ENCODE data around the gene PLEKHB2.
"Not testable (repeated sequence)": the region's sequence is repeated elsewhere in the genome, so short reads cannot be mapped to it uniquely, and the experiment has no call there.

Gene PLEKHB2

DNA sequence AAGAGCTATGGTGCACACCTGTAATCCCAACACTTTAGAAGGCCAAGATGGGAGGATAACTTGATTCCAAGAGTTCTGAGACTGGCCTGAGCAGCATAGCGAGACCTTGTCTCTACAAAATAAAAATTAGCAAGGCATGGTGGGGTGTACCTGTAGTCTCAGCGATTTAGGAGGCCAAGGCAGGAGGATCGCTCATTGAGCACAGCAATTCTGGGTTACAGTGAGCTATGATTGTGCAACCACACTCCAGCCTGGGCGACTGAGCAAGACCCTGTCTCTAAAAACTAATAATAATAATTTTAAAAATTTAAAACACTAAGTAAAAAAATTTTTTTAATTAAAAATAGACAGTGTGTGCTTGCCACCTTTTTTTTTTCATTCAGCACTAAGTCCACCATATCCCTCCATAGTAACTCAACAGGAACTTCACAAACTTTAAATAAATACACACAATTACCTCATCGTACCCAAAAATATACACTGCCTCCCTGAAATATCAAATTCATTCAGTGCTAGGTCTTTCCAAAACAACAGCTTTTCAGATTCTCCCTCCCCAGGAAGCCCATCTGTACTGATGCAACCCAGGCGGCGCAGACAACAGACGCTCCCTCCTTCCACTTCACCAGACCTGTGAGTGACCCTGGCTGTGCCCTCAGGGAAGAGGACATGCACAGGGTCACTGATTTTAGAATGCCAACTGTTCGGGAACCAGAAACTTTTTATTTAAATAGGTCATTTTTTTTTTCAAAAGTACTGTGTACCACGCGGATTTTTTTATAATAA, 41.4 kb upstream of the PLEKHB2 start:
- in situ Hi-C loops (cut with HindIII; ENCODE audit: low sequenced_read_pairs): no loop called here
- no peak for TF ChIP-seq CTCF (IDR thresholded peaks at IDR 0.05; ENCODE audit: low read depth, low read length, missing control alignments)
- DNase-seq (ENCODE audit: low read depth): no peak
- H3K4me3 ChIP-seq (ENCODE audit: low read depth, low read length): no peak overlapping the region

DNA sequence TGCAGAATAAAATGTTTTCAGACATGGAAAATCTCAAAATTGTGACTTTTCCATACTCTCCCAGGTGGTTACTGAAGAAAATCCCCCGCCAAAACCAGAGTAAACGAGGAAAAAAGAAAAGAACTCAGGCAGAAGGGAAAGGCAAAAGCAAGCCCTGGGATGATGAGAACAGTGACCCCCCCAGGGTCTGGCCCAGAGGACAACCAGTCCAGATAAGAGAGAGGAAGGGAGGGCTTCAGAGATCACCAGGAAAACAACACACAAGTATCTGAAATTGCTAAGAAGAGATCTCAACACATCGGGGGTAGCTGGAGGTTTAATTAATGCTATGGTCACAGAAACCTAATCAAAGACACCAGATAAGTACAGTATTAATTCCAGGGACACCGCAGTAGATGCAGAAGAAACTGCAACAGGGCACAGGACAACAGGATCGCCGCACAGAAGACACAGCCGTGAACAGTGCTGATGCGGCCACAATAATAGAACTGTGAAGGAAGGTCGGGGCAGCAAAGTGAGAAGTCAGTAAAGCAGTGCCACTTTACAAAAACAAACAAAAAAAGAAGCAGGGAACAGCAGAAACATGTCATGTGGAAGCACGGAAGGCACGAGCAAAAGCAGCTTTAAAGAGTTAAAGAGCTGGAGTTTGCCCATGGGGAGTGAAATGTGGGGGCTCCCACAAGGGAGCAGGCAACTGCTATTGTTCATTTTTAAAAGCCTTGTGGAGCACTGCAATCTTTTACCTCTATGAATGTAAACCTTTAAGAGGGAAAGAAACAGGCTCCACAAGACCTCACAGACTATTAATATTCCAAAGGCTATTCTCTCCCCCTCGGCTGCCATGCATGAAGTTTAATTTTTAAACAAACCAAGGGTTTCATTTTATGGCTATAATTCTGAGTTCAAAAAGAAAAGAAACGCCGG, 40.3 kb upstream of the PLEKHB2 start:
- no peak overlapping the region for H3K4me3 ChIP-seq (ENCODE audit: low read depth, low read length)
- DNase-seq (ENCODE audit: low read depth): no peak
- TF ChIP-seq CTCF (IDR thresholded peaks at IDR 0.05; ENCODE audit: low read depth, low read length, missing control alignments): no peak
- in situ Hi-C loops (cut with HindIII; ENCODE audit: low sequenced_read_pairs): no loop called here

GRCh38 chr2:131067465-131068125, 37.5 kb upstream of the PLEKHB2 start:
- no peak for DNase-seq (ENCODE audit: low read depth)
- H3K4me3 ChIP-seq (ENCODE audit: low read depth, low read length): no peak overlapping the region
- in situ Hi-C loops (cut with HindIII; ENCODE audit: low sequenced_read_pairs): no loop called here
- TF ChIP-seq CTCF (IDR thresholded peaks at IDR 0.05; ENCODE audit: low read depth, low read length, missing control alignments): no peak

GRCh38 chr2:131068172-131068571, 37.0 kb upstream of the PLEKHB2 start:
- H3K4me3 ChIP-seq (ENCODE audit: low read depth, low read length); in situ Hi-C loops (cut with HindIII; ENCODE audit: low sequenced_read_pairs); DNase-seq (ENCODE audit: low read depth): not testable (repeated sequence)

DNA sequence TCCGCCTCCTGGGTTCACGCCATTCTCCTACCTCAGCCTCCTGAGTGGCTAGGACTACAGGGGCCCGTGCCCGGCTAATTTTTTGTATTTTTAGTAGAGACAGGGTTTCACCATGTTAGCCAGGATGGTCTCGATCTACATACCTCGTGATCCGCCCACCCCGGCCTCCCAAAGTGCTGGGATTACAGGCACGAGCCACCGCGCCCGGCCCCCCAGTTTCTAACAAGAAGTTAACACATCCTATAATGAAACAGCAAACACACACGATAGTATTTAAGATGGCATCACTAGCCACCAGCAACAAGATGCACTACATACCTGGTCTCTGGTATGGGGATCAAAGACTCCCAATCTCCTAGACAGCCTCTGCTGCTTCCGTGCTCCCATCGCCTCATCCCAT, 29.6 kb upstream of the PLEKHB2 start:
- in situ Hi-C loops (cut with HindIII; ENCODE audit: low sequenced_read_pairs); H3K4me3 ChIP-seq (ENCODE audit: low read depth, low read length); DNase-seq (ENCODE audit: low read depth): not testable (repeated sequence)

GRCh38 chr2:131076707-131077106, 28.4 kb upstream of the PLEKHB2 start:
- no peak for DNase-seq (ENCODE audit: low read depth)
- H3K4me3 ChIP-seq (ENCODE audit: low read depth, low read length): no peak overlapping the region
- in situ Hi-C loops (cut with HindIII; ENCODE audit: low sequenced_read_pairs): no loop called here
- TF ChIP-seq CTCF (IDR thresholded peaks at IDR 0.05; ENCODE audit: low read depth, low read length, missing control alignments): no peak

GRCh38 chr2:131077182-131077846, 27.8 kb upstream of the PLEKHB2 start:
- H3K4me3 ChIP-seq (ENCODE audit: low read depth, low read length): no peak overlapping the region
- no peak for TF ChIP-seq CTCF (IDR thresholded peaks at IDR 0.05; ENCODE audit: low read depth, low read length, missing control alignments)

More at GRCh38 chr2:131077182-131077846, 27.8 kb upstream of the PLEKHB2 start:
- no peak for DNase-seq (ENCODE audit: low read depth)
- in situ Hi-C loops (cut with HindIII; ENCODE audit: low sequenced_read_pairs): no loop called here

Data from astrocyte of the cerebellum (primary cell).